K562 (cell line): ENCODE results near the gene ZBTB20. TPM values are rescaled to one million over a fixed set of nuclear protein-coding genes. Genes with fewer than 3 reads are reported as not detected.

Source experiments
- ATAC-seq: fragments of 200-7000 bp; cut with Tn5 transposase; 3 replicates; pipeline ENCODE4 v1.9.1; 2020; ENCODE audit warnings: moderate library complexity
- BruUV-seq: library from RNA; stranded (reverse); fragments of 400-500 nt; replicated peaks from 2 replicates; lab custom pipeline; 2021; lab: Mats Ljungman, UMichigan
- CTCF ChIA-PET: fragments of 300-600 bp; formaldehyde crosslinking; extraction: SDS; loops from one replicate; lab custom pipeline; 2021; ENCODE audit warnings: low intra/inter-chr PET ratio; lab: Yijun Ruan, JAX
- POLR2A ChIA-PET: fragments of 300-600, 350-650 bp; sonication (Branson Sonifier 250); formaldehyde crosslinking; extraction: SDS; loops from one replicate; lab custom pipeline; 2021; ENCODE audit warnings: antibody characterized with exemption, inconsistent platforms; lab: Yijun Ruan, JAX
- DNase-seq, 4 experiments: peaks; one replicate each; pipeline versions ENCODE4 v3.0.0 to v3.0.0-alpha.2; 2011 to 2018; ENCODE audit warnings: low spot score in 3 of 4, mixed read lengths in 3 of 4; ENCODE audit errors: extremely low read depth in 1 of 4
- FAIRE-seq: peaks from 2 replicates; lab custom pipeline; 2011; peaks lifted over from hg19 to GRCh38; lab: Jason Lieb, UNC
- H2AFZ ChIP-seq: 2 replicates; pipeline ENCODE4 v1.6.0; 2011; ENCODE audit warnings: low read depth, low read length, control low read depth, inconsistent platforms
- H3K27ac ChIP-seq: fragments of 200-600 bp; 3 replicates; pipeline ENCODE4 v1.8.0; 2011; ENCODE audit warnings: low read depth, mild to moderate bottlenecking, control low read depth, inconsistent platforms, low read length, moderate library complexity, mixed read lengths; ENCODE audit errors: extremely low read depth
- H3K27me3 ChIP-seq, 2 experiments: fragments of 300-600 bp in 1 of 2; 2 replicates in 1 of 2; 3 replicates in 1 of 2; pipeline versions ENCODE4 v1.6.0 to v1.8.0; 2011; ENCODE audit warnings: inconsistent platforms in 2 of 2, low read length in 2 of 2, mild to moderate bottlenecking in 1 of 2, mixed read lengths in 1 of 2, moderate library complexity in 1 of 2; ENCODE audit not compliant: control insufficient read depth in 2 of 2, insufficient read depth in 2 of 2
- H3K36me3 ChIP-seq: fragments of 300-600 bp; 3 replicates; pipeline ENCODE4 v1.8.0; 2011; ENCODE audit warnings: mild to moderate bottlenecking, low read length, inconsistent platforms; ENCODE audit not compliant: control insufficient read depth, insufficient read depth
- H3K4me1 ChIP-seq, 2 experiments: fragments of 200-600 bp in 1 of 2; replicated peaks in 1 of 2; 2 replicates in 1 of 2; 3 replicates in 1 of 2; pipeline versions ENCODE4 v1.5.1 to v1.8.0; 2011; ENCODE audit warnings: inconsistent platforms in 2 of 2, low read length in 2 of 2, mild to moderate bottlenecking in 1 of 2, mixed read lengths in 1 of 2, moderate library complexity in 1 of 2; ENCODE audit not compliant: control insufficient read depth in 2 of 2, insufficient read depth in 2 of 2
- H3K4me2 ChIP-seq: 2 replicates; pipeline ENCODE4 v1.6.1; 2011; ENCODE audit warnings: low read length, control low read depth, inconsistent platforms, mixed read lengths; ENCODE audit not compliant: insufficient read depth
- H3K4me3 ChIP-seq: fragments of 200-600 bp; sonication (generic), shearing (Covaris generic); 2 replicates; pipeline ENCODE4 v1.5.1; 2016; ENCODE audit warnings: control low read depth, inconsistent platforms
- H3K79me2 ChIP-seq: fragments of 200-600 bp; 3 replicates; pipeline ENCODE4 v1.8.0; 2011; ENCODE audit warnings: low read length, inconsistent platforms; ENCODE audit not compliant: control insufficient read depth, insufficient read depth
- H3K9ac ChIP-seq, 2 experiments: 2 replicates each; pipeline versions ENCODE4 v1.6.0 to v1.6.1; 2011; ENCODE audit warnings: low read depth in 2 of 2, low read length in 2 of 2, control low read depth in 1 of 2, inconsistent platforms in 1 of 2, mild to moderate bottlenecking in 1 of 2, mixed read lengths in 1 of 2; ENCODE audit not compliant: insufficient read depth in 1 of 2
- H3K9me1 ChIP-seq: one replicate; pipeline ENCODE4 v1.6.0; 2011; ENCODE audit warnings: inconsistent platforms, mild to moderate bottlenecking, low read length, moderate library complexity; ENCODE audit not compliant: control insufficient read depth, insufficient read depth
- H3K9me3 ChIP-seq: replicated peaks from 2 replicates; pipeline ENCODE4 v1.5.1; 2011; ENCODE audit warnings: low read depth, low read length, inconsistent platforms; ENCODE audit not compliant: control insufficient read depth, insufficient read depth
- H4K20me1 ChIP-seq: replicated peaks from 2 replicates; pipeline ENCODE4 v1.6.1; 2011; ENCODE audit warnings: low read length, inconsistent platforms, mixed read lengths; ENCODE audit not compliant: control insufficient read depth, insufficient read depth
- CHD2 ChIP-seq: IDR thresholded peaks from 2 replicates; pipeline ENCODE4 v1.6.1; 2011; ENCODE audit warnings: low read depth, low read length
- EP400 ChIP-seq: fragments of 450-650 bp; IDR thresholded peaks from 2 replicates; pipeline ENCODE4 v1.6.1; 2017; ENCODE audit warnings: antibody characterized with exemption, mild to moderate bottlenecking, moderate library complexity
- HNRNPL ChIP-seq: fragments of 200-400 bp; formaldehyde crosslinking; IDR thresholded peaks from 2 replicates; pipeline ENCODE4 v1.6.1; 2017; ENCODE audit warnings: low read depth, mild to moderate bottlenecking, low read length
- NFRKB ChIP-seq: fragments of 450-650 bp; IDR thresholded peaks from 2 replicates; pipeline ENCODE4 v1.6.1; 2016; ENCODE audit warnings: low read depth
- POLR2A ChIP-seq: fragments of 450-650 bp; conservative IDR thresholded peaks from 2 replicates; pipeline ENCODE4 v1.6.1; 2016
- XRCC5 ChIP-seq: fragments of 200-400 bp; formaldehyde crosslinking; IDR thresholded peaks from 2 replicates; pipeline ENCODE4 v1.6.1; 2017; ENCODE audit warnings: low read depth, mild to moderate bottlenecking, low read length
- ZNF778 ChIP-seq: fragments of 450-650 bp; formaldehyde crosslinking; IDR thresholded peaks from 2 replicates; pipeline ENCODE4 v1.4.0; 2020; ENCODE audit warnings: mild to moderate bottlenecking, moderate library complexity
- WGBS: fragments of 100-300 bp; shearing (Covaris generic); methylation state at CpG from one replicate; pipeline ENCODE4 v1.1.6; 2016; ENCODE audit warnings: low coverage, mixed read lengths; ENCODE audit not compliant: insufficient coverage; ENCODE audit errors: missing lambda C conversion rate; 5-methylcytosine and 5-hydroxymethylcytosine counted together
- in situ Hi-C: fragments of 300-500 bp; cut with MboI; formaldehyde crosslinking; loops from 4 replicates; pipeline ENCODE4 v1.15.0; 2018; ENCODE audit warnings: inconsistent platforms, mixed read lengths
- intact Hi-C: fragments of 100-400 bp; cut with micrococcal nuclease; formaldehyde crosslinking; loops from 2 replicates; pipeline ENCODE4 v1.14.2; 2022
- polyA plus RNA-seq, 8 experiments: library from polyadenylated mRNA; depleted of rRNA in 4 of 8; stranded (reverse) in 5 of 8; unstranded in 3 of 8; fragments of >200 nt; fragmentation: Nextera tagmentation in 2 of 8; fragmentation: Illumina TruSeq in 1 of 8; extraction: Ambion mirVana in 2 of 8; extraction: Trizol in 1 of 8; gene quantifications; 2 replicates each; pipeline versions ENCODE4 v1.2.1 to v1.2.3, GENCODE V29; 2011 to 2014; ENCODE audit warnings: inconsistent platforms in 1 of 8, missing spikeins in 1 of 8
- total RNA-seq, 7 experiments: library from RNA; depleted of rRNA in 6 of 7; stranded (reverse); fragments of >200 nt in 6 of 7; fragmentation: Illumina TruSeq in 2 of 7; extraction: Trizol in 2 of 7; gene quantifications; 2 replicates each; pipeline versions ENCODE4 v1.2.1 to v1.2.3, GENCODE V29; 2011 to 2021; ENCODE audit warnings: low replicate concordance in 1 of 7
- TF ChIP-seq, protein P1 (sequence below): fragments of 450-650 bp; IDR thresholded peaks from 2 replicates; pipeline ENCODE4 v1.6.1; 2018; ENCODE audit not compliant: partially characterized antibody

ZBTB20 gene
- total and polyA plus RNA-seq, 9 of the 15 experiments (the other 6 are each of a cell fraction or from before 2014, with no cell fraction given), result 0.17 to 1.7 (median 0.45) TPM

GRCh38 chr3:115146418-115147328 is at the start of gene ZBTB20 (continued):
- TF ChIP-seq, protein P1, sequence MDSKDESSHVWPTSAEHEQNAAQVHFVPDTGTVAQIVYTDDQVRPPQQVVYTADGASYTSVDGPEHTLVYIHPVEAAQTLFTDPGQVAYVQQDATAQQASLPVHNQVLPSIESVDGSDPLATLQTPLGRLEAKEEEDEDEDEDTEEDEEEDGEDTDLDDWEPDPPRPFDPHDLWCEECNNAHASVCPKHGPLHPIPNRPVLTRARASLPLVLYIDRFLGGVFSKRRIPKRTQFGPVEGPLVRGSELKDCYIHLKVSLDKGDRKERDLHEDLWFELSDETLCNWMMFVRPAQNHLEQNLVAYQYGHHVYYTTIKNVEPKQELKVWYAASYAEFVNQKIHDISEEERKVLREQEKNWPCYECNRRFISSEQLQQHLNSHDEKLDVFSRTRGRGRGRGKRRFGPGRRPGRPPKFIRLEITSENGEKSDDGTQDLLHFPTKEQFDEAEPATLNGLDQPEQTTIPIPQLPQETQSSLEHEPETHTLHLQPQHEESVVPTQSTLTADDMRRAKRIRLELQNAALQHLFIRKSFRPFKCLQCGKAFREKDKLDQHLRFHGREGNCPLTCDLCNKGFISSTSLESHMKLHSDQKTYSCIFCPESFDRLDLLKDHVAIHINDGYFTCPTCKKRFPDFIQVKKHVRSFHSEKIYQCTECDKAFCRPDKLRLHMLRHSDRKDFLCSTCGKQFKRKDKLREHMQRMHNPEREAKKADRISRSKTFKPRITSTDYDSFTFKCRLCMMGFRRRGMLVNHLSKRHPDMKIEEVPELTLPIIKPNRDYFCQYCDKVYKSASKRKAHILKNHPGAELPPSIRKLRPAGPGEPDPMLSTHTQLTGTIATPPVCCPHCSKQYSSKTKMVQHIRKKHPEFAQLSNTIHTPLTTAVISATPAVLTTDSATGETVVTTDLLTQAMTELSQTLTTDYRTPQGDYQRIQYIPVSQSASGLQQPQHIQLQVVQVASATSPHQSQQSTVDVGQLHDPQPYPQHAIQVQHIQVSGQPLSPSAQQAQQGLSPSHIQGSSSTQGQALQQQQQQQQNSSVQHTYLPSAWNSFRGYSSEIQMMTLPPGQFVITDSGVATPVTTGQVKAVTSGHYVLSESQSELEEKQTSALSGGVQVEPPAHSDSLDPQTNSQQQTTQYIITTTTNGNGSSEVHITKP, result peak; percentile 41
- TF ChIP-seq POLR2A, result peak; percentile 73
- peak; percentile 65; the same call in 1 of the 2 replicates for TF ChIP-seq NFRKB
- TF ChIP-seq CHD2, result peak; percentile 92
- TF ChIP-seq EP400, result 0 out of 2 replicates have a peak, but pooled peaks have one; percentile 30
- no peak for TF ChIP-seq ZNF778
- TF ChIP-seq, all 486 proteins: peak for 27

DNA sequence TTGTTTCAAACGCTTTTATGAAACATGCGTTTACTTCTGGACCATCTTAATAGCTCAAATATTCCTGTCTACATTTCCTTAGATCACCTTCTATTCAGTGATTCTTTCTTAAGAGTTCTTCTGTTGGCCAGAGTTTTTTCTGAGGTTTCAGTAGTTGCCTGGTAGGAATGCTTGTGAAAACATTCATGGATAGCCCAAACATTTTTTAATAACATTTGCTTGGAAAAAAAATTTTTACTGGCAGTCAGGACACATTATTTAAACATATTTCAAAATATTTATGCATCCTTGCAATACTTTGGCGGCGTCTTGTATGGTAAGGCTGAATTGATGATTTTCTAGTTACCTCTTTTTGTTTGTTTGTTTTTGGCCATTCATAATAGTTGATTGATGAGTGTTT is 47.4 kb upstream of the ZBTB20 start:
- Histone ChIP-seq H3K36me3 (no peaks in the 10 kb centered on the region), H3K79me2 (no peaks in the 10 kb centered on the region), H2AFZ (no peak overlapping the region), H3K4me2 (no peak overlapping the region), H3K9me3 (no peaks in the 10 kb centered on the region), H4K20me1 (no peaks in the 10 kb centered on the region), H3K4me3 (no peak overlapping the region), H3K27ac (no peak overlapping the region), H3K27me3 (no peaks in the 10 kb centered on the region), H3K4me1 (no peaks in the 10 kb centered on the region), H3K9ac (no peak overlapping the region), H3K9me1 (no peaks in the 10 kb centered on the region)
- WGBS, result 9% methylated on average over 4 of the region's 4 CpGs
- in situ Hi-C loops (no loop called here), intact Hi-C loops (no loop called here)
- FAIRE-seq (no peak), DNase-seq (no peak), ATAC-seq (no peak)
- BruUV-seq, result no TSS peak
- TF ChIP-seq, protein P1, result no peak
- TF ChIP-seq HNRNPL, result no peak
- TF ChIP-seq XRCC5, result no peak
- CTCF ChIA-PET, result no interaction called here
- POLR2A ChIA-PET, result no interaction called here
